ENCODE measurements around the gene MPZL3.

Gene MPZL3

GRCh38 chr11:118231461-118231860 lies 20.7 kb downstream of the MPZL3 start:
- Histone ChIP-seq H3K4me3 (ENCODE audit: low read depth in 1 of 2, low read length in 1 of 2) (no peak overlapping the region), H3K9me3 (no peaks in the 10 kb centered on the region), H3K4me1 (ENCODE audit: control insufficient read depth in 1 of 2, insufficient read depth in 1 of 2, low read depth in 1 of 2, low read length in 1 of 2) (peaks cover 96 to 100% of the 10 kb centered on the region in 2 experiments), H3K27me3 (no peaks in the 10 kb centered on the region), H3K36me3 (peaks cover 76% of the 10 kb centered on the region), H3K27ac (peak overlapping the region; percentile 97)
- TF ChIP-seq, protein P1, sequence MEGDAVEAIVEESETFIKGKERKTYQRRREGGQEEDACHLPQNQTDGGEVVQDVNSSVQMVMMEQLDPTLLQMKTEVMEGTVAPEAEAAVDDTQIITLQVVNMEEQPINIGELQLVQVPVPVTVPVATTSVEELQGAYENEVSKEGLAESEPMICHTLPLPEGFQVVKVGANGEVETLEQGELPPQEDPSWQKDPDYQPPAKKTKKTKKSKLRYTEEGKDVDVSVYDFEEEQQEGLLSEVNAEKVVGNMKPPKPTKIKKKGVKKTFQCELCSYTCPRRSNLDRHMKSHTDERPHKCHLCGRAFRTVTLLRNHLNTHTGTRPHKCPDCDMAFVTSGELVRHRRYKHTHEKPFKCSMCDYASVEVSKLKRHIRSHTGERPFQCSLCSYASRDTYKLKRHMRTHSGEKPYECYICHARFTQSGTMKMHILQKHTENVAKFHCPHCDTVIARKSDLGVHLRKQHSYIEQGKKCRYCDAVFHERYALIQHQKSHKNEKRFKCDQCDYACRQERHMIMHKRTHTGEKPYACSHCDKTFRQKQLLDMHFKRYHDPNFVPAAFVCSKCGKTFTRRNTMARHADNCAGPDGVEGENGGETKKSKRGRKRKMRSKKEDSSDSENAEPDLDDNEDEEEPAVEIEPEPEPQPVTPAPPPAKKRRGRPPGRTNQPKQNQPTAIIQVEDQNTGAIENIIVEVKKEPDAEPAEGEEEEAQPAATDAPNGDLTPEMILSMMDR (IDR thresholded peaks at IDR 0.05): no peak

DNA sequence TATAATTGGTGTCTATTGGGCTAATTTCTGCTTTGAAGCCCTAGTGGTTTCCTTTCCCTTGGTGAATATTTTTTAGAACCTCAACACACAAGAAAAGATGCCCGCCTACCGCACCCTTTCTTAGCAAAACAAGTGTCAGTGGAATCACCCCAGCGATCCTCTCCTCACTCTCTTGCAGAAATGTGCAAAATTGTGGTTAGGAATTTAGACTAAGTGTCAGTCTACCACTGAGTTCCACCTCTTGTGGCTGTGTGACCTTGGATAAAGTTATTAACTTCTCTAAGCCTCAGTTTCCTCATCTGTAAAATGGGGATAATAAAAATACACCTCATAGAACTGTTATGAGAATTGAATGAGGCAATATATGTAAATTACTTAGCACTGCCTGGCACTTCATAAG lies 22.1 kb downstream of the MPZL3 start:
- Histone ChIP-seq H3K27me3 (no peaks in the 10 kb centered on the region), H3K4me1 (ENCODE audit: control insufficient read depth in 1 of 2, insufficient read depth in 1 of 2, low read depth in 1 of 2, low read length in 1 of 2) (peaks cover 96 to 100% of the 10 kb centered on the region in 2 experiments), H3K9me3 (no peaks in the 10 kb centered on the region), H3K36me3 (peaks cover 69% of the 10 kb centered on the region), H3K4me3 (ENCODE audit: low read depth in 1 of 2, low read length in 1 of 2) (no peak overlapping the region), H3K27ac (peak overlapping the region; percentile 97)
- TF ChIP-seq, protein P1 (IDR thresholded peaks at IDR 0.05): no peak

- peaks cover 62% of the 10 kb centered on the region for H3K36me3 ChIP-seq
- H3K4me1 ChIP-seq (ENCODE audit: control insufficient read depth in 1 of 2, insufficient read depth in 1 of 2, low read depth in 1 of 2, low read length in 1 of 2): peaks cover 97 to 99% of the 10 kb centered on the region in 2 experiments
- TF ChIP-seq, protein P1 (IDR thresholded peaks at IDR 0.05): no peak
- peak overlapping the region; percentile 2 to 77 for H3K4me3 ChIP-seq (ENCODE audit: low read depth in 1 of 2, low read length in 1 of 2)
- no peaks in the 10 kb centered on the region for H3K9me3 ChIP-seq
- H3K27me3 ChIP-seq: no peaks in the 10 kb centered on the region
- peak overlapping the region; percentile 97 for H3K27ac ChIP-seq
Measured at GRCh38 chr11:118229274-118229847, 22.8 kb downstream of the MPZL3 start.

- no peaks in the 10 kb centered on the region for H3K27me3 ChIP-seq
- no peaks in the 10 kb centered on the region for H3K9me3 ChIP-seq
- H3K36me3 ChIP-seq: peaks cover 49% of the 10 kb centered on the region
- H3K27ac ChIP-seq: peak overlapping the region; percentile 97
- peaks cover 85 to 98% of the 10 kb centered on the region in 2 experiments for H3K4me1 ChIP-seq (ENCODE audit: control insufficient read depth in 1 of 2, insufficient read depth in 1 of 2, low read depth in 1 of 2, low read length in 1 of 2)
- TF ChIP-seq, protein P1 (IDR thresholded peaks at IDR 0.05): peak; percentile 12
- peak overlapping the region; percentile 77 to 96 for H3K4me3 ChIP-seq (ENCODE audit: low read depth in 1 of 2, low read length in 1 of 2)
Measured at GRCh38 chr11:118227865-118228785, 24.0 kb downstream of the MPZL3 start.

GRCh38 chr11:118226781-118227180 lies 25.4 kb downstream of the MPZL3 start:
- TF ChIP-seq, protein P1 (IDR thresholded peaks at IDR 0.05): no peak
- peak overlapping the region; percentile 97 for H3K27ac ChIP-seq
- H3K9me3 ChIP-seq: no peaks in the 10 kb centered on the region
- H3K4me3 ChIP-seq (ENCODE audit: low read depth in 1 of 2, low read length in 1 of 2): peak overlapping the region; percentile 77 to 96
- H3K4me1 ChIP-seq (ENCODE audit: control insufficient read depth in 1 of 2, insufficient read depth in 1 of 2, low read depth in 1 of 2, low read length in 1 of 2): peaks cover 81 to 99% of the 10 kb centered on the region in 2 experiments
- no peaks in the 10 kb centered on the region for H3K27me3 ChIP-seq
- peaks cover 46% of the 10 kb centered on the region for H3K36me3 ChIP-seq

All from neutrophil (primary cell).